Measurements from ENCODE around the gene SH3GL3.

GRCh38 chr15:83515164-83515563, 68.0 kb downstream of the SH3GL3 start:
- TF ChIP-seq POLR2A (IDR thresholded peaks at IDR 0.05) (no peak), CTCF (IDR thresholded peaks at IDR 0.05 in 8 of 11, conservative IDR thresholded peaks at IDR 0.05 in 3 of 11) (no peak)
